Fibroblast of the aortic adventitia (primary cell): ENCODE measurements around the gene ZNF516. TPM values are rescaled to one million over a fixed set of nuclear protein-coding genes. Genes with fewer than 3 reads are reported as not detected.

Source experiments
- DNase-seq: peaks from one replicate; pipeline ENCODE4 v3.0.0-alpha.2; 2010; ENCODE audit warnings: low read depth
- H3K4me3 ChIP-seq: 2 replicates; pipeline ENCODE4 v1.5.1; 2011; ENCODE audit warnings: low read depth, mild to moderate bottlenecking, control low read depth, low read length, moderate library complexity
- total RNA-seq: library from RNA; depleted of rRNA; stranded (reverse); fragments of >200 nt; gene quantifications from 2 replicates; pipeline ENCODE4 v1.2.3, GENCODE V29; 2012; ENCODE audit warnings: low replicate concordance
- TF ChIP-seq, protein P1 (sequence below): IDR thresholded peaks from 2 replicates; pipeline ENCODE4 v1.5.1; 2011; ENCODE audit warnings: mild to moderate bottlenecking, low read length, control low read depth, inconsistent platforms; ENCODE audit not compliant: insufficient read depth

Gene ZNF516
- total RNA-seq, 1 donor = 21.9 TPM

GRCh38 chr18:76353046-76353445 lies 142.0 kb downstream of the ZNF516 start:
- no peak for DNase-seq
- H3K4me3 ChIP-seq = no peak overlapping the region
- TF ChIP-seq, protein P1, sequence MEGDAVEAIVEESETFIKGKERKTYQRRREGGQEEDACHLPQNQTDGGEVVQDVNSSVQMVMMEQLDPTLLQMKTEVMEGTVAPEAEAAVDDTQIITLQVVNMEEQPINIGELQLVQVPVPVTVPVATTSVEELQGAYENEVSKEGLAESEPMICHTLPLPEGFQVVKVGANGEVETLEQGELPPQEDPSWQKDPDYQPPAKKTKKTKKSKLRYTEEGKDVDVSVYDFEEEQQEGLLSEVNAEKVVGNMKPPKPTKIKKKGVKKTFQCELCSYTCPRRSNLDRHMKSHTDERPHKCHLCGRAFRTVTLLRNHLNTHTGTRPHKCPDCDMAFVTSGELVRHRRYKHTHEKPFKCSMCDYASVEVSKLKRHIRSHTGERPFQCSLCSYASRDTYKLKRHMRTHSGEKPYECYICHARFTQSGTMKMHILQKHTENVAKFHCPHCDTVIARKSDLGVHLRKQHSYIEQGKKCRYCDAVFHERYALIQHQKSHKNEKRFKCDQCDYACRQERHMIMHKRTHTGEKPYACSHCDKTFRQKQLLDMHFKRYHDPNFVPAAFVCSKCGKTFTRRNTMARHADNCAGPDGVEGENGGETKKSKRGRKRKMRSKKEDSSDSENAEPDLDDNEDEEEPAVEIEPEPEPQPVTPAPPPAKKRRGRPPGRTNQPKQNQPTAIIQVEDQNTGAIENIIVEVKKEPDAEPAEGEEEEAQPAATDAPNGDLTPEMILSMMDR = no peak

DNA sequence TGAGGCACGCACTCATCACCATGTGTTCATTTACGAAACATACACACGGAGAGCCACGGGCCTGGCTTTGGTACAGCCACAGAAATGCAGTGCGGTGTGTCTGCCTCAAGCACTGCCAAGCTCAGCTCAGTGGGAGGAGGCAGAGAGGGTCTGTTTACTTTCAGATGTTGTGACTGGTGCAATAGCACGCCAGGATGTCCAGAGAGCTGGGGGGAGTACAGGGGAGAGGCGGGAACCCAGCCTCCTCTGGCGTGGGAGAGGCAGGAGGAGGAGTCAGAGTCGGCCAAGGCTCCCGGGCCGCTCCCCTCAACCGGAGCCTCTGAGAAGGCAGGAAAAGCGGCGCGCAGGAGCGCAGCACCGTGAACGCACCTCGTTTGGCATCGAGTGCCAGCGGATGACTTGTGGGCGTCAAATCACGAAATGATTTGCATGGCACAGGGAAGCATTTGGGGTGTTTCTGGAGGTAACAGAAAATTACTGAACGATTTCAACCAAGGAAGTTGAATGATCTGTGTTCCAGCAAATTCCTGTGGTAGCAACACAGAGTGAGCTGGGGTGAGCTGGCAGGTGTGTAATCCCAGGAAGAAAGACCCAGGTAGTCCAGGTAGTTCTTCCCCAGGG lies 143.0 kb downstream of the ZNF516 start:
- peak overlapping the region; percentile 47 for H3K4me3 ChIP-seq
- TF ChIP-seq, protein P1 = no peak
- DNase-seq = peak; percentile 92

- DNase-seq = no peak
- TF ChIP-seq, protein P1 = no peak
Observed at GRCh38 chr18:76350134-76351025, 144.7 kb downstream of the ZNF516 start.

GRCh38 chr18:76349067-76349715 lies 145.9 kb downstream of the ZNF516 start:
- DNase-seq = peak; percentile 79
- H3K4me3 ChIP-seq = peak overlapping the region; percentile 35
- TF ChIP-seq, protein P1 = peak; percentile 90

More at GRCh38 chr18:76350134-76351025, 144.7 kb downstream of the ZNF516 start:
- no peak overlapping the region for H3K4me3 ChIP-seq

DNA sequence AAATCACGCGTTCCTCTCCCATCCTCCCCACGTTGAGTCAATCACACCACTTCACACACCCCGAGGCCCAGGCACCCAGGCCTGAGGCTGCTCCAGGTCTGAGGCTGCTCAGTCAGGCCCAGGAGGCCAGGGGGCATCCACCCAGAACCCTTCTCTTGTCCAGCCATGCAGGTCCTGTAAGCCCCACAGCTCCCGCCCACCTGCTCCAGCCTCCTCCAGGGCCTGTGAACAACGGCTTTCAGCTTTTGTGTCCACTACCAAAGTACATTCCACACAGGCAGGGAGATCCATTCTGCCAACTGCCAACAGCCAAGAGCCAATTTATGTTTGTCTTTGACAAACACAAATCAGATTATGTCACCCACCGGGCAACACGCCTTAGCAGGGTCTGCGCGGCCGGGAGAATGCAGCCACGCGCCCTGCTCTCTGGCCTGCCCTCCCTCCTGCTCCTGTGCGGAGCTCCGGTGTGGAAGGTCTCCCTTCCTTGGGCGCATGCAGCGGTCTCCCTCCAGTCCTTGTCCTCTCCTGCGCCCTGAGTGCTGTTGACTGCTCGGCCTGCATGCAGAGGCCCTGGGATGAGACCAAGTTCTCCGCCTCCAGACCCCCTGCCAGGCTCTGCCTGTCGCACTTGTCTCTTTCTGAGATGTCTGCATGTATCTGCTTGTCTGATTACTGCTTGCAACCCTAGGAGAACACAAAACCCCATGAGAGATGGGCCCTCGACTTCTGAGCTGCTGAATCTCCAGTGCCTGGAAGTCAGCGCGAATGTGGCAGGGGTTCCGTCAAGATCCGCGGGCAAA lies 146.6 kb downstream of the ZNF516 start:
- TF ChIP-seq, protein P1 = no peak
- DNase-seq = no peak
- peak overlapping the region; percentile 35 for H3K4me3 ChIP-seq

DNA sequence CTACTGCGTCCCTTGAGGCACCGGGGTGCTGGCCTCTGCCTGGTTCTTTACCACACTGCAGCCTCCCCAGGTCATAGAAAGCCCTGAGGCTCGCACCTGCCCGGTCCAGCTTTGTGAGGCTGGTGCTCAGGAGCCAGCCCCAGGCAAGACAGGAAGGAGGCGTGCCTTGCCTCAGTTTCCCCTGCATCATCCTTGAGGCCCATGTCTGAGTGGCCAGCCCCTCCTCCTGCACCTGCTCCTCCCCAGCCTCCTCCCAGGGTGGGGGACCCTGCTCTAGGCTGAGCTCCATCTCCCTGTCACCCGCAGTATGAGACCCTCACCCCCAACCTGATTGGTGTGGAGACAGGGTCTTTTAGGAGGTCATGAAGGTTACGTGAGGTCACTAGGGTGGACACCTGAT lies 147.7 kb downstream of the ZNF516 start:
- TF ChIP-seq, protein P1 = no peak

More for the DNA sequence above, 147.7 kb downstream of the ZNF516 start:
- no peak overlapping the region for H3K4me3 ChIP-seq
- no peak for DNase-seq
